ENCODE results near the gene GHRL. TPM values are rescaled to one million over a fixed set of nuclear protein-coding genes. Genes with fewer than 3 reads are reported as not detected.

Gene GHRL
- total RNA-seq, 1 donor from 2014 or later, result not detected

DNA sequence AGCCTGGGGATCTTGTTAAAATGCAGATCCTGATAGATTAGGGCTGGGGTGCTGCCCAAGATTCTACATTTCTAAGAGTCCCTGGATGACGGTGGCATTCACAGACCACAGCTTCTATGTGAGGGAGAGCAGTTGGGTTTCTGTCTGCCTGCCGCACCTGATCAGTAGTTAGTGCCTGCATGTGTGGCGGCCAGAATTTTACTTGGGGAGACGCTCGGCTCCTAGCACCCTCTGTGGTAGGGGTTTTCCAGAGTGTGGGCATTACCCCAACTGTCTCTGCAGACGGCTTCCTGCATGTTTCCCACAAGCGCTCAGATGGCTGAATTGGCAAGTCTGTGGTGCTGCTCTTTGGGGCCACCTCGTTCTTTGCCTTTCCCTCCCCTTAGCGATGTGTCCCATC lies 8.3 kb downstream of the GHRL start:
- no peak overlapping the region for H3K4me3 ChIP-seq (ENCODE audit: low read depth, low read length)
- TF ChIP-seq, protein P1, sequence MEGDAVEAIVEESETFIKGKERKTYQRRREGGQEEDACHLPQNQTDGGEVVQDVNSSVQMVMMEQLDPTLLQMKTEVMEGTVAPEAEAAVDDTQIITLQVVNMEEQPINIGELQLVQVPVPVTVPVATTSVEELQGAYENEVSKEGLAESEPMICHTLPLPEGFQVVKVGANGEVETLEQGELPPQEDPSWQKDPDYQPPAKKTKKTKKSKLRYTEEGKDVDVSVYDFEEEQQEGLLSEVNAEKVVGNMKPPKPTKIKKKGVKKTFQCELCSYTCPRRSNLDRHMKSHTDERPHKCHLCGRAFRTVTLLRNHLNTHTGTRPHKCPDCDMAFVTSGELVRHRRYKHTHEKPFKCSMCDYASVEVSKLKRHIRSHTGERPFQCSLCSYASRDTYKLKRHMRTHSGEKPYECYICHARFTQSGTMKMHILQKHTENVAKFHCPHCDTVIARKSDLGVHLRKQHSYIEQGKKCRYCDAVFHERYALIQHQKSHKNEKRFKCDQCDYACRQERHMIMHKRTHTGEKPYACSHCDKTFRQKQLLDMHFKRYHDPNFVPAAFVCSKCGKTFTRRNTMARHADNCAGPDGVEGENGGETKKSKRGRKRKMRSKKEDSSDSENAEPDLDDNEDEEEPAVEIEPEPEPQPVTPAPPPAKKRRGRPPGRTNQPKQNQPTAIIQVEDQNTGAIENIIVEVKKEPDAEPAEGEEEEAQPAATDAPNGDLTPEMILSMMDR (IDR thresholded peaks at IDR 0.05; ENCODE audit: insufficient read depth, low read length, poor library complexity, severe bottlenecking), result no peak
- no peak for DNase-seq (ENCODE audit: low read depth)
- no peaks in the 10 kb centered on the region for H3K27me3 ChIP-seq (ENCODE audit: control insufficient read depth, insufficient read depth, low read length)
- no peaks in the 10 kb centered on the region for H3K36me3 ChIP-seq (ENCODE audit: control insufficient read depth, insufficient read depth, low read length)

DNA sequence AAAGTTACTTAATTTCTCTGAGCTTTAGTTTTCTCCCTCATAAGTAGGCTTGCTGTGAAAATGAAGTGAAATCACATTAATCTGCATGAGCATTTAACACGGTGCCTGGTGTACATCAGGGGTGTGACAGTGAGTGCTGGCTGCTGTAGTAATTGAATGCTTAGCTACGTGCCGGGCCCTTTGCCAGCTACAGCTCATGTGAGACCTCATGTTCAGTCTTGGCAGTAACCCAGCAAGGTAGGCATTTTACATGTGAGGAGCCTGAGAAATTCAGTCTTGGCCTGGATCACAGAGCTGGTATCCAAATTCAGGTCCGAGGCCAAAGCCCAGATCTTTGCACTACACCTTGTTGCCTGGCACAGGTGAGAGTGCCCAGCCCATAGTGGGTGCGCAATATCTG lies 9.1 kb downstream of the GHRL start:
- TF ChIP-seq, protein P1 (IDR thresholded peaks at IDR 0.05; ENCODE audit: insufficient read depth, low read length, poor library complexity, severe bottlenecking), result no peak
- Histone ChIP-seq H3K27me3 (ENCODE audit: control insufficient read depth, insufficient read depth, low read length) (no peaks in the 10 kb centered on the region), H3K36me3 (ENCODE audit: control insufficient read depth, insufficient read depth, low read length) (no peaks in the 10 kb centered on the region), H3K4me3 (ENCODE audit: low read depth, low read length) (no peak overlapping the region)
- no peak for DNase-seq (ENCODE audit: low read depth)

DNA sequence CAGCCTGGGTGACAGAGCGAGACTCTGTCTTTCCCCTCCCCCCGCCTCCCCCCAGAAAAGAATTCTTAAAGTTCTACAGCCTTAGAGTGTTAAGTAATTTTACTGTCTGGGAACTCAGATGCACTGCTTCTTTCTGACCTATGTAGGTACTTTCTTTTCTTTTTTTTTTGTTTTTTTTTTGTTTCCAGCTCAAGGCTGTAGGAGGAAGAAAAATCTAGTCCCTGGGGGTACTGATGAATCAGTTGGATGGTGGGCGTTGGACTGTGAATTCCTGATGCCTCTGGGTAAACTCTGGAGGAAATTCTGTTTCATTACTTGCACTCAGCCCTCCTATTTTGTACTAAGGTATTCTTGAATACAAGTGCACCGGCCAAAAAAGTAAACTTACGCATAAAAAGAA lies 10.8 kb downstream of the GHRL start:
- DNase-seq (ENCODE audit: low read depth), result no peak
- Histone ChIP-seq H3K27me3 (ENCODE audit: control insufficient read depth, insufficient read depth, low read length) (no peaks in the 10 kb centered on the region), H3K36me3 (ENCODE audit: control insufficient read depth, insufficient read depth, low read length) (no peaks in the 10 kb centered on the region), H3K4me3 (ENCODE audit: low read depth, low read length) (no peak overlapping the region)
- TF ChIP-seq, protein P1 (IDR thresholded peaks at IDR 0.05; ENCODE audit: insufficient read depth, low read length, poor library complexity, severe bottlenecking), result no peak

DNA sequence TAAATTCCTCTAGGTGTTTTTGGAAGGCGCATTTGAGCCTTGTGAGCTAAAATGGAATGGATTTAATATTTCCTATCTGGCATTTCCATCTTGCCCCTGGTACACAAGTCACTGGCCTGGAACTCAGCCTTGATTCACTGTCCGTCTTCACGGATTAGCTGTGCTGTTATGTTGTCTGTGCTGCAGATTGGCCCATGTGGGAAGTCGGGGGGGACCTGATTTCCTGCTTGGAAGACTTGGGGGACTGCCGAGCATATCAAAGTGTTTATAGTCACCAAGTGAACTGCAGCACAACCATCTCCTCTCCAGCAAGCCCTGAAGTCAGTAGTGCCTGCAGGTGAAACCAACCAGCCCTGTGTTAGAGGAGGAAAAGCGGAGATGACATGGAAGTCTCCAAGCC lies 12.2 kb downstream of the GHRL start:
- Histone ChIP-seq H3K4me3 (ENCODE audit: low read depth, low read length) (no peak overlapping the region), H3K36me3 (ENCODE audit: control insufficient read depth, insufficient read depth, low read length) (no peaks in the 10 kb centered on the region), H3K27me3 (ENCODE audit: control insufficient read depth, insufficient read depth, low read length) (no peaks in the 10 kb centered on the region)
- no peak for DNase-seq (ENCODE audit: low read depth)
- TF ChIP-seq, protein P1 (IDR thresholded peaks at IDR 0.05; ENCODE audit: insufficient read depth, low read length, poor library complexity, severe bottlenecking), result no peak

DNA sequence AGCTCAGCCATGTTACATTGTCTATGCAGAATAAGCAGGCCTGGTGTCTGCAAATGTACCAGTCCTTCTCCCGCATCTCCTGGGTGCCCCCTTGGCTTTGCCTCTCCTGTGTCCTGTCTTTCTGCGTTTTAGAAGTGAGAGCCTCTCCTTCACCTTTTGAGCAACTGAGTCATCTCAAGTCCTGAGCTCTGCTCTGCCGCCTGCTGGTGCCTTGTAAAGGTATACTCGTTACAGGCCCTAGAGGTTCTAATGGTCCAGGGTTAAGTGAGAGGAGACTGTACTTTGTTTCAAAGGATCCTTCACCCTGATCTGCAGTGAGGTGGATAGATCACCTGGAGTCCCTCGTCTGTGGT lies 12.6 kb downstream of the GHRL start:
- DNase-seq (ENCODE audit: low read depth), result no peak
- no peaks in the 10 kb centered on the region for H3K36me3 ChIP-seq (ENCODE audit: control insufficient read depth, insufficient read depth, low read length)
- TF ChIP-seq, protein P1 (IDR thresholded peaks at IDR 0.05; ENCODE audit: insufficient read depth, low read length, poor library complexity, severe bottlenecking), result no peak

DNA sequence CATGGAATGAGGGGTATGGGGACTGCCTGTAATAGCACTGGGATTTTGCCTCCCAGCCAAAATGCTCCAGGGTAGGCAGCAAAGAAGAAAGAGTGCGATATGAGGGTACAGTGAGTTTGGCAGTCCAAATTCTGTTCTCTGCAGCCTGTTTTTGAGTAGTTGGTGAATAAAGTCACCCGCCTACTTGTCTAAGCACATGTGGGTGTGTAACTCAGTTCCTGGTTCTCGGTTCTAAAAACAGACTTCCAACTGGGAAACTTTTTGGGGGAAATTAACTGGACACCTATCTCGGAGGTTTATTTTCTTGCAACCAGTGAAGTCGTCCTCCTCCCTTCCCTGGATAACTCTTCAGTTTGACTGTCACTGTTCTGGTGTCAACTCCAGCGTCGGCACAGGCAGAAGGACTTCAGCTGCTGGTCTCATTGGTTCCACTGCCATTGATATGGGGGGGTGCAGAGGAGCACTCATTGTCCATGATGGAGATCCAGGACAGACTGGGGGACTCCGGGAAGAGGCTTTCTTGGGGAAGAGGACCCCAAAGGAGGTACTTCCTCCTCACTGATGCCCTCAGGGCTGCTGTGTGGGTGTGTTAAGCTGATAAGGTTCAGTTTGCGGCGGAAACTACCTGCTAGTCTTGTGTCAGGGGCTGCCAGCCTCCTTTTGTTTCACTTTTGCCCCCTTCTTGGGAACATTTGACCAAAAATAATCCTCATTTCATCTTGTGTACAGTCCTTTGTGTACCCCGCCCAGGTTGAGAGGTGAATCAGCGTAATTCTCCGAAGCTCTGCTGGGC lies 13.2 kb downstream of the GHRL start:
- Histone ChIP-seq H3K36me3 (ENCODE audit: control insufficient read depth, insufficient read depth, low read length) (no peaks in the 10 kb centered on the region), H3K27me3 (ENCODE audit: control insufficient read depth, insufficient read depth, low read length) (no peaks in the 10 kb centered on the region), H3K4me3 (ENCODE audit: low read depth, low read length) (no peak overlapping the region)
- no peak for DNase-seq (ENCODE audit: low read depth)
- TF ChIP-seq, protein P1 (IDR thresholded peaks at IDR 0.05; ENCODE audit: insufficient read depth, low read length, poor library complexity, severe bottlenecking), result no peak

More for the DNA sequence above, 12.6 kb downstream of the GHRL start:
- no peaks in the 10 kb centered on the region for H3K27me3 ChIP-seq (ENCODE audit: control insufficient read depth, insufficient read depth, low read length)
- H3K4me3 ChIP-seq (ENCODE audit: low read depth, low read length), result no peak overlapping the region

All from kidney epithelial cell (primary cell).